Measurements from ENCODE around the gene CLSTN1. TPM values are rescaled to one million over a fixed set of nuclear protein-coding genes. Genes with fewer than 3 reads are reported as not detected.

CLSTN1 gene
- total and polyA plus RNA-seq, 2 of the 8 experiments (the other 6 are each of a cell fraction or from before 2014, with no cell fraction given), result 34.2 to 97.4 TPM

DNA sequence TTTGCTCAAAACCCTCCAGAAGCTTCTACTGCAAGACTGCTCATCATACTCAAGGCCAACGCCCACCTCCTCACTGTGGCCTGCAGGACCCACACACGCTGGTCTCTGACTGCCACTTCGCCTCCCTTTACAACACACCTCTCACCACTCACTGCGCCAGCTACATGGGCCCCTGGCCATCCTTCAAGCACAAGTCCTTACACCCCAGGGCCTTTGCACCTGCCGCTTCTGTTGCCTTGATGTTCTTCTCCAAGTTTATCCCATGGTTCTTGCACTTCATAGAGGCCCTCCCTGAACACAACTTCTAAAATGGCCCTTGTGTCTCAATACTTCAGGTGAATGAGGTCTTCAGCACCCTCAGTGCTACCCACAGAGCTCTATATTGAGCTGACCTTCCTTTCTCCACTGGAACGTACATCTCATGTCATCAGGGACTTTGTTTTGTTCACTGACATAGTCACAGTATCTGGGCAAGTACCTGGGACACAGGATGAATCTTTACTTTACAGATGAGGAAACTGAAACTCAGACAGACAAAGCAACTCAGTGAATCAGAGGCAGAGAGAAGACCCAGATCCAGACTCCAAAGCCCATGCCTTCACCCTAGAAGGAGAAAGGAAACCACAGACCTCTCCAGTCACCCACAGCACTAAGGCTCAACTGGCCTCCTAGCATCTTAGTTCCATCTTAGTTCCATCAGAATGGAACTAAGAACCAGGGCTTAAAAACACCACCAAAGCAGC lies 34.7 kb upstream of the CLSTN1 start:
- FAIRE-seq (no peak), DNase-seq (ENCODE audit: low read depth in 1 of 2, low spot score in 2 of 2) (no peak)
- no peak overlapping the region for H2AFZ ChIP-seq (ENCODE audit: low read length)
- H2BK15ac ChIP-seq (ENCODE audit: low read length), result 0 out of 2 replicates have a peak overlapping the region, but pooled peaks have one; percentile 18
- H3K9me3 ChIP-seq (ENCODE audit: insufficient read depth in 2 of 2, low read depth in 1 of 2, low read length in 1 of 2), result no peaks in the 10 kb centered on the region
- H3K23me2 ChIP-seq (ENCODE audit: low read depth, low read length), result no peaks in the 10 kb centered on the region
- no peak overlapping the region for H3K9ac ChIP-seq (replicated peaks in 1 of 4; ENCODE audit: extremely low read depth in 1 of 4, low read depth in 3 of 4, low read length in 3 of 4)
- peaks cover 0 to 3% (median 0%) of the 10 kb centered on the region in 4 experiments; a peak in 2 of 8 replicates for H3K36me3 ChIP-seq (ENCODE audit: control insufficient read depth in 2 of 4, insufficient read depth in 4 of 4, low read length in 3 of 4)
- H3K14ac ChIP-seq (ENCODE audit: insufficient read length), result no peak overlapping the region
- H4K91ac ChIP-seq (replicated peaks; ENCODE audit: insufficient read length, low read length), result no peak overlapping the region
- H3K79me2 ChIP-seq (ENCODE audit: control insufficient read depth in 1 of 2, insufficient read depth in 2 of 2, low read length in 2 of 2), result no peaks in the 10 kb centered on the region
- H3K79me1 ChIP-seq (ENCODE audit: low read depth, low read length), result no peaks in the 10 kb centered on the region
- 97% methylated on average over 6 of the region's 6 CpGs; no CpG with 5 or more reads in 1 of the 2 experiments for WGBS, 2 experiments (ENCODE audit: extremely low coverage in 1 of 2, insufficient coverage in 1 of 2, insufficient read length in 1 of 2, insufficient replicate concordance in 2 of 2, low coverage in 1 of 2, low lambda C conversion rate in 2 of 2, missing lambda C conversion rate in 1 of 2)
- no peak overlapping the region for H4K5ac ChIP-seq (ENCODE audit: insufficient read length, low read depth, low read length)
- no peak overlapping the region; the same call in 1 of the 2 replicates for H2BK5ac ChIP-seq (ENCODE audit: low read depth, low read length)
- CTCF ChIA-PET (ENCODE audit: partially characterized antibody), result interaction anchor here (1.0 to 17.3 kb wide), 6 partner anchors 8 to 243 kb away, joined by 3 to 312 read pairs (median 38); no protein-coding TSS in a partner anchor
- no peaks in the 10 kb centered on the region for H3K27me3 ChIP-seq (replicated peaks in 1 of 4; ENCODE audit: control insufficient read depth in 3 of 4, extremely low read depth in 1 of 4, insufficient read depth in 3 of 4, low read length in 3 of 4)
- H3K4me1 ChIP-seq (replicated peaks in 1 of 4; ENCODE audit: control insufficient read depth in 3 of 4, insufficient read depth in 4 of 4, low read length in 3 of 4), result peaks cover 0 to 9% (median 7%) of the 10 kb centered on the region in 4 experiments; a peak in 6 of 7 replicates
- H2BK12ac ChIP-seq (ENCODE audit: low read depth, low read length), result 0 out of 2 replicates have a peak overlapping the region, but pooled peaks have one; percentile 9
- H3K56ac ChIP-seq (replicated peaks; ENCODE audit: insufficient read length, low read depth, low read length), result no peak overlapping the region
- H3K4me3 ChIP-seq (ENCODE audit: extremely low read depth in 1 of 4, insufficient read depth in 2 of 4, low read depth in 3 of 4, low read length in 4 of 4), result no peak overlapping the region
- no peak for TF ChIP-seq POLR2A (IDR thresholded peaks at IDR 0.05; ENCODE audit: control extremely low read depth in 1 of 2, low read depth in 2 of 2, low read length in 2 of 2)
- TF ChIP-seq KDM1A (IDR thresholded peaks at IDR 0.05; ENCODE audit: borderline replicate concordance, low read length), result peak; percentile 24; the same call in 1 of the 2 replicates
- H2BK120ac ChIP-seq (replicated peaks; ENCODE audit: low read depth, low read length), result no peak overlapping the region
- 0 out of 2 replicates have a peak overlapping the region, but pooled peaks have one; percentile 15 for H2AK5ac ChIP-seq (ENCODE audit: low read depth, low read length)
- no peak overlapping the region; the same call in 1 of the 2 replicates for H3K18ac ChIP-seq (ENCODE audit: extremely low read depth, low read length)
- no peak overlapping the region for H3K4me2 ChIP-seq (ENCODE audit: insufficient read depth in 1 of 2, low read depth in 2 of 2, low read length in 2 of 2)
- no peaks in the 10 kb centered on the region for H4K20me1 ChIP-seq (replicated peaks in 1 of 2; ENCODE audit: control insufficient read depth in 1 of 2, insufficient read depth in 2 of 2, low read length in 2 of 2)
- POLR2A ChIA-PET (ENCODE audit: partially characterized antibody), result interaction anchor here (0.9 to 1.5 kb wide), 3 partner anchors 10 to 71 kb away, joined by 3 to 4 read pairs (median 3); no protein-coding TSS in a partner anchor
- no peak overlapping the region for H3K23ac ChIP-seq (ENCODE audit: insufficient read length)
- no peak overlapping the region for H2BK20ac ChIP-seq (ENCODE audit: low read length)
- no peak overlapping the region; the same call in 1 of the 2 replicates for H4K8ac ChIP-seq (ENCODE audit: extremely low read depth, insufficient read depth, low read length)
- no peak overlapping the region for H3K27ac ChIP-seq (ENCODE audit: low read depth, low read length)
- no peak overlapping the region for H3K4ac ChIP-seq (replicated peaks; ENCODE audit: insufficient read length, low read depth, low read length)

All from H1 (cell line).